Suppressor macrophage (primary cell): ENCODE measurements around the gene PRKCE.
A peak's percentile ranks its signal among the peaks of the same experiment; 100 is the strongest.

Experiments
- DNase-seq, 4 experiments: peaks; one replicate each; pipeline ENCODE4 v3.0.0-alpha.2; 2020 to 2022

PRKCE gene

GRCh38 chr2:45943219-45944044 is 292.0 kb downstream of the PRKCE start:
- DNase-seq = no peak

GRCh38 chr2:45944074-45944473 is 292.6 kb downstream of the PRKCE start:
- DNase-seq = no peak

GRCh38 chr2:45945302-45945717 is 293.8 kb downstream of the PRKCE start:
- DNase-seq = peak in 1 of 4 experiments; percentile 17

- DNase-seq = no peak
Observed at GRCh38 chr2:45946023-45946422, 294.5 kb downstream of the PRKCE start.

GRCh38 chr2:45950606-45951005 is 299.1 kb downstream of the PRKCE start:
- DNase-seq = no peak

- DNase-seq = no peak
Observed at GRCh38 chr2:45951025-45951727, 299.7 kb downstream of the PRKCE start.

GRCh38 chr2:45952591-45952990 is 301.1 kb downstream of the PRKCE start:
- no peak for DNase-seq

GRCh38 chr2:45953376-45954027 is 302.0 kb downstream of the PRKCE start:
- DNase-seq = no peak

- DNase-seq = no peak
Observed at GRCh38 chr2:45954233-45954850, 302.9 kb downstream of the PRKCE start.

GRCh38 chr2:45957533-45958227 is 306.2 kb downstream of the PRKCE start:
- no peak for DNase-seq

GRCh38 chr2:45960057-45960863 is 308.8 kb downstream of the PRKCE start:
- no peak for DNase-seq

- DNase-seq = no peak
Observed at GRCh38 chr2:45962177-45962921, 310.9 kb downstream of the PRKCE start.

GRCh38 chr2:45963816-45964215 is 312.3 kb downstream of the PRKCE start:
- no peak for DNase-seq

GRCh38 chr2:45964223-45964841 is 312.9 kb downstream of the PRKCE start:
- no peak for DNase-seq

- DNase-seq = no peak
Observed at GRCh38 chr2:45964906-45965305, 313.4 kb downstream of the PRKCE start.

- DNase-seq = peak; percentile 34 to 57 (median 46)
Observed at GRCh38 chr2:45965871-45966498, 314.5 kb downstream of the PRKCE start.

- DNase-seq = no peak
Observed at GRCh38 chr2:45968946-45969584, 317.6 kb downstream of the PRKCE start.

GRCh38 chr2:45973426-45973825 is 322.0 kb downstream of the PRKCE start:
- DNase-seq = no peak

GRCh38 chr2:45974056-45974455 is 322.6 kb downstream of the PRKCE start:
- DNase-seq = no peak
